H9 (cell line): ENCODE measurements around the gene TRAIP. TPM values are rescaled to one million over a fixed set of nuclear protein-coding genes. Genes with fewer than 3 reads are reported as not detected.
"Not testable (repeated sequence)": the region's sequence is repeated elsewhere in the genome, so short reads cannot be mapped to it uniquely, and the experiment has no call there.

ENCODE experiments used
- DNase-seq: peaks from one replicate; pipeline ENCODE4 v3.0.0-alpha.2; 2017
- H2AFZ ChIP-seq: one replicate; pipeline ENCODE4 v1.6.1; 2013; ENCODE audit warnings: mild to moderate bottlenecking, low read length, control low read depth, moderate library complexity
- H2AK5ac ChIP-seq: 2 replicates; pipeline ENCODE4 v1.6.1; 2013; ENCODE audit warnings: low read length, control low read depth, mixed read lengths; ENCODE audit not compliant: insufficient read length
- H2BK120ac ChIP-seq: one replicate; pipeline ENCODE4 v1.6.1; 2013; ENCODE audit warnings: low read depth, mild to moderate bottlenecking, low read length, control low read depth, inconsistent platforms; ENCODE audit not compliant: poor library complexity, severe bottlenecking
- H2BK12ac ChIP-seq: 2 replicates; pipeline ENCODE4 v1.6.1; 2013; ENCODE audit warnings: low read length, control low read depth, mixed read lengths, low read depth; ENCODE audit not compliant: insufficient read length
- H2BK15ac ChIP-seq: 2 replicates; pipeline ENCODE4 v1.6.1; 2013; ENCODE audit warnings: low read depth, low read length, control low read depth
- H2BK20ac ChIP-seq: one replicate; pipeline ENCODE4 v1.6.1; 2013; ENCODE audit warnings: low read depth, mild to moderate bottlenecking, low read length, control low read depth, inconsistent platforms; ENCODE audit not compliant: poor library complexity, severe bottlenecking
- H2BK5ac ChIP-seq: 2 replicates; pipeline ENCODE4 v1.6.1; 2013; ENCODE audit warnings: low read length, control low read depth, mixed read lengths; ENCODE audit not compliant: insufficient read length
- H3K14ac ChIP-seq: 2 replicates; pipeline ENCODE4 v1.6.1; 2013; ENCODE audit warnings: low read length, control low read depth; ENCODE audit not compliant: insufficient read depth
- H3K18ac ChIP-seq: 2 replicates; pipeline ENCODE4 v1.6.1; 2013; ENCODE audit warnings: low read depth, mild to moderate bottlenecking, mixed read lengths, low read length, control low read depth; ENCODE audit not compliant: insufficient read length
- H3K23ac ChIP-seq: 2 replicates; pipeline ENCODE4 v1.6.1; 2013; ENCODE audit warnings: low read length, control low read depth, mixed read lengths, low read depth; ENCODE audit not compliant: insufficient read length
- H3K23me2 ChIP-seq: 2 replicates; pipeline ENCODE4 v1.6.1; 2013; ENCODE audit warnings: low read depth, mild to moderate bottlenecking, mixed read lengths, low read length, control low read depth; ENCODE audit not compliant: insufficient read length, poor library complexity, severe bottlenecking
- H3K27ac ChIP-seq: 2 replicates; pipeline ENCODE4 v1.5.1; 2013; ENCODE audit warnings: low read length, control low read depth, mixed read lengths, low read depth; ENCODE audit not compliant: insufficient read length
- H3K27me3 ChIP-seq: 2 replicates; pipeline ENCODE4 v1.6.1; 2013; ENCODE audit warnings: low read length, control low read depth, inconsistent platforms; ENCODE audit not compliant: insufficient read depth
- H3K4ac ChIP-seq: 2 replicates; pipeline ENCODE4 v1.6.1; 2013; ENCODE audit warnings: low read depth, mild to moderate bottlenecking, control low read depth, inconsistent platforms, low read length, moderate library complexity
- H3K4me1 ChIP-seq: 2 replicates; pipeline ENCODE4 v1.6.1; 2013; ENCODE audit warnings: low read length, control low read depth, inconsistent platforms; ENCODE audit not compliant: insufficient read depth
- H3K4me2 ChIP-seq: 2 replicates; pipeline ENCODE4 v1.6.1; 2013; ENCODE audit warnings: low read length, control low read depth, mixed read lengths; ENCODE audit not compliant: insufficient read length, insufficient read depth
- H3K56ac ChIP-seq: 2 replicates; pipeline ENCODE4 v1.6.1; 2013; ENCODE audit warnings: low read depth, mild to moderate bottlenecking, mixed read lengths, low read length, control low read depth; ENCODE audit not compliant: insufficient read length
- H3K79me1 ChIP-seq: 2 replicates; pipeline ENCODE4 v1.6.1; 2013; ENCODE audit warnings: low read depth, mild to moderate bottlenecking, moderate library complexity, low read length, control low read depth, inconsistent platforms; ENCODE audit not compliant: insufficient read depth, poor library complexity, severe bottlenecking
- H3K79me2 ChIP-seq: 2 replicates; pipeline ENCODE4 v1.6.1; 2013; ENCODE audit warnings: low read length, control low read depth, inconsistent platforms; ENCODE audit not compliant: insufficient read depth
- H3K9ac ChIP-seq: 2 replicates; pipeline ENCODE4 v1.6.1; 2013; ENCODE audit warnings: low read length, control low read depth, mixed read lengths; ENCODE audit not compliant: insufficient read length; ENCODE audit errors: extremely low read depth
- H3K9me3 ChIP-seq: one replicate; pipeline ENCODE4 v1.6.1; 2013; ENCODE audit warnings: low read depth, low read length, inconsistent platforms; ENCODE audit not compliant: control insufficient read depth
- H3T11ph ChIP-seq: one replicate; pipeline ENCODE4 v1.6.1; 2013; ENCODE audit warnings: mild to moderate bottlenecking, low read length, control low read depth, inconsistent platforms
- H4K20me1 ChIP-seq: one replicate; pipeline ENCODE4 v1.6.1; 2013; ENCODE audit not compliant: control insufficient read depth, insufficient read length, insufficient read depth
- H4K5ac ChIP-seq: 2 replicates; pipeline ENCODE4 v1.6.1; 2013; ENCODE audit warnings: low read depth, mild to moderate bottlenecking, mixed read lengths, low read length, control low read depth; ENCODE audit not compliant: insufficient read length
- H4K8ac ChIP-seq: replicated peaks from 2 replicates; pipeline ENCODE4 v1.6.1; 2013; ENCODE audit warnings: low read length, control low read depth, mixed read lengths, low read depth; ENCODE audit not compliant: insufficient read length
- H4K91ac ChIP-seq: 2 replicates; pipeline ENCODE4 v1.6.1; 2013; ENCODE audit warnings: low read depth, mild to moderate bottlenecking, moderate library complexity, mixed read lengths, low read length, control low read depth; ENCODE audit not compliant: insufficient read length
- H3K27ac Mint-ChIP-seq, 3 experiments: 2 replicates in 2 of 3; 3 replicates in 1 of 3; pipeline ENCODE4 v1.8.0; 2020 to 2021; ENCODE audit warnings: mixed read lengths in 3 of 3, mild to moderate bottlenecking in 1 of 3, moderate library complexity in 1 of 3
- H3K27me3 Mint-ChIP-seq: 2 replicates; pipeline ENCODE4 v1.8.0; 2021; ENCODE audit warnings: low read depth, mild to moderate bottlenecking, moderate library complexity, mixed read lengths
- H3K36me3 Mint-ChIP-seq, 3 experiments: 2 replicates in 2 of 3; 3 replicates in 1 of 3; pipeline ENCODE4 v1.8.0; 2020 to 2021; ENCODE audit warnings: low read depth in 3 of 3, mixed read lengths in 3 of 3; ENCODE audit not compliant: insufficient read depth in 1 of 3
- H3K4me1 Mint-ChIP-seq, 2 experiments: 2 replicates each; pipeline ENCODE4 v1.8.0; 2020; ENCODE audit warnings: mixed read lengths in 2 of 2
- H3K4me3 Mint-ChIP-seq, 2 experiments: 2 replicates in 1 of 2; 3 replicates in 1 of 2; pipeline ENCODE4 v1.8.0; 2020 to 2021; ENCODE audit warnings: mild to moderate bottlenecking in 2 of 2, mixed read lengths in 2 of 2, moderate library complexity in 1 of 2
- H3K9me3 Mint-ChIP-seq, 2 experiments: 2 replicates in 1 of 2; 3 replicates in 1 of 2; pipeline ENCODE4 v1.8.0; 2020; ENCODE audit warnings: mild to moderate bottlenecking in 2 of 2, mixed read lengths in 2 of 2, moderate library complexity in 1 of 2
- CTCF ChIP-seq: fragments of 200-600 bp; sonication (generic); conservative IDR thresholded peaks from 3 replicates; pipeline ENCODE4 v1.8.0; 2021; ENCODE audit warnings: antibody characterized with exemption, mild to moderate bottlenecking
- WGBS: extraction: QIAGEN DNeasy Blood & Tissue Kit; methylation state at CpG from one replicate; pipeline ENCODE4 v1.1.7; 2013; ENCODE audit warnings: missing lambda C conversion rate, low lambda C conversion rate, mixed read lengths; ENCODE audit not compliant: insufficient read length; ENCODE audit errors: extremely low coverage; 5-methylcytosine and 5-hydroxymethylcytosine counted together
- total RNA-seq: library from RNA; stranded (reverse); gene quantifications from 2 replicates; pipeline ENCODE4 v1.2.1, GENCODE V29; 2021

TRAIP gene
- total RNA-seq, 1 experiment from 2014 or later: 36.7 TPM

- Mint-ChIP-seq H3K4me3 (no peak overlapping the region; a peak in 1 of 5 replicates), H3K36me3 (peaks cover 21 to 50% (median 45%) of the 10 kb centered on the region in 3 experiments; a peak in 6 of 7 replicates), H3K9me3 (no peaks in the 10 kb centered on the region; a peak in 1 of 5 replicates), H3K27ac (peak overlapping the region in 2 of 3 experiments; percentile 4 to 37; a peak in 2 of 7 replicates), H3K4me1 (peaks cover 9% of the 10 kb centered on the region in 2 experiments), H3K27me3 (no peaks in the 10 kb centered on the region)
- no peaks in the 10 kb centered on the region for H3K4me1 ChIP-seq
- H3K23ac ChIP-seq: no peak overlapping the region
- H2AK5ac ChIP-seq: no peak overlapping the region
- no peak overlapping the region for H2BK120ac ChIP-seq
- no peak overlapping the region for H2BK12ac ChIP-seq
- H3T11ph ChIP-seq: no peak overlapping the region
- WGBS: no CpG with 5 or more reads among the region's 5 CpGs
- H3K79me2 ChIP-seq: peaks cover 7% of the 10 kb centered on the region; the same call in 1 of the 2 replicates
- H3K4ac ChIP-seq: no peak overlapping the region
- TF ChIP-seq CTCF: no peak
- no peaks in the 10 kb centered on the region for H4K20me1 ChIP-seq
- no peak overlapping the region for H2BK5ac ChIP-seq
- H3K27me3 ChIP-seq: no peaks in the 10 kb centered on the region
- no peak overlapping the region for H4K91ac ChIP-seq
- H3K27ac ChIP-seq: no peak overlapping the region
- no peak overlapping the region for H3K14ac ChIP-seq
- H3K18ac ChIP-seq: no peak overlapping the region
- no peak overlapping the region for H4K5ac ChIP-seq
- peaks cover 5% of the 10 kb centered on the region for H3K23me2 ChIP-seq
- H2BK15ac ChIP-seq: no peak overlapping the region
- H4K8ac ChIP-seq: no peak overlapping the region
- no peak overlapping the region for H2AFZ ChIP-seq
- H3K9me3 ChIP-seq: no peaks in the 10 kb centered on the region
- no peak for DNase-seq
- H3K56ac ChIP-seq: no peak overlapping the region
- H3K9ac ChIP-seq: no peak overlapping the region
- H3K79me1 ChIP-seq: peaks cover 10% of the 10 kb centered on the region
- H3K4me2 ChIP-seq: no peak overlapping the region
- no peak overlapping the region for H2BK20ac ChIP-seq
Measured at GRCh38 chr3:49781415-49782199, 74.8 kb downstream of the TRAIP start.

- not testable (repeated sequence) for H3K9ac ChIP-seq, H3K9me3 Mint-ChIP-seq, H4K5ac ChIP-seq
Measured at GRCh38 chr3:49780975-49781365, 75.4 kb downstream of the TRAIP start.

More at GRCh38 chr3:49780975-49781365, 75.4 kb downstream of the TRAIP start:
- H3T11ph ChIP-seq, H2BK120ac ChIP-seq, H2BK5ac ChIP-seq, H3K4me1 ChIP-seq, H3K27me3 ChIP-seq, H3K56ac ChIP-seq, H2BK12ac ChIP-seq, H4K20me1 ChIP-seq, H2AK5ac ChIP-seq, H2BK15ac ChIP-seq, DNase-seq, H3K23me2 ChIP-seq, H3K23ac ChIP-seq, H3K79me2 ChIP-seq, H2BK20ac ChIP-seq, H3K4me1 Mint-ChIP-seq, H4K8ac ChIP-seq, H2AFZ ChIP-seq, H3K14ac ChIP-seq, H3K27me3 Mint-ChIP-seq, H3K4ac ChIP-seq, H3K9me3 ChIP-seq, H3K27ac ChIP-seq, H3K4me2 ChIP-seq, H4K91ac ChIP-seq, H3K4me3 Mint-ChIP-seq, H3K18ac ChIP-seq: not testable (repeated sequence)
- Mint-ChIP-seq H3K27ac (peak overlapping the region in 1 of 3 experiments; percentile 37; a peak in 1 of 7 replicates), H3K36me3 (peaks cover 21 to 52% (median 45%) of the 10 kb centered on the region in 3 experiments; a peak in 6 of 7 replicates)
- WGBS: no CpG with 5 or more reads among the region's 9 CpGs
- peaks cover 14% of the 10 kb centered on the region for H3K79me1 ChIP-seq
